Measurements from ENCODE around the gene ROR1. TPM values are rescaled to one million over a fixed set of nuclear protein-coding genes. Genes with fewer than 3 reads are reported as not detected.

Gene ROR1
- total and polyA plus RNA-seq, 10 of the 15 experiments (the other 5 are each of a cell fraction or from before 2014, with no cell fraction given), result 0.02 to 0.08 (median 0.05) TPM; not detected in 6

GRCh38 chr1:64095832-64096231, 322.0 kb downstream of the ROR1 start:
- DNase-seq (ENCODE audit: low read depth, low spot score) (no peak), ATAC-seq (no peak), FAIRE-seq (no peak)
- Histone ChIP-seq H3K27ac (ENCODE audit: control insufficient read depth, insufficient read depth) (no peak overlapping the region), H3K4me1 (ENCODE audit: control insufficient read depth, insufficient read depth, low read length) (no peaks in the 10 kb centered on the region), H4K20me1 (ENCODE audit: control insufficient read depth, insufficient read depth) (no peaks in the 10 kb centered on the region), H3K4me3 (no peak overlapping the region), H3K79me2 (ENCODE audit: control insufficient read depth, insufficient read depth, low read length) (no peaks in the 10 kb centered on the region), H3K4me2 (ENCODE audit: control insufficient read depth, insufficient read depth) (no peak overlapping the region), H3K9me3 (replicated peaks; ENCODE audit: control insufficient read depth, insufficient read depth, low read length) (no peaks in the 10 kb centered on the region), H2AFZ (ENCODE audit: control insufficient read depth, low read depth, low read length) (no peak overlapping the region), H3K9ac (ENCODE audit: control insufficient read depth, insufficient read depth, low read length) (no peak overlapping the region), H3K36me3 (ENCODE audit: control insufficient read depth in 2 of 2, insufficient read depth in 2 of 2, low read length in 1 of 2) (no peaks in the 10 kb centered on the region), H3K27me3 (replicated peaks in 1 of 2; ENCODE audit: control insufficient read depth in 2 of 2, insufficient read depth in 2 of 2, low read length in 1 of 2) (no peaks in the 10 kb centered on the region)
- SMC1A ChIA-PET (ENCODE audit: uncharacterized antibody, unreplicated experiment), result interaction anchor here (0.6 kb wide), 1 partner anchor 21 kb away, joined by 3 read pairs; no protein-coding TSS in a partner anchor
- BruUV-seq (replicated peaks), result no TSS peak
- POLR2A ChIA-PET, result no interaction called here
- CTCF ChIA-PET, result interaction anchor here (2.2 kb wide), 1 partner anchor 16 kb away, joined by 5 read pairs; no protein-coding TSS in a partner anchor
- intact Hi-C loops (cut with micrococcal nuclease; ENCODE audit: unreplicated experiment), result no loop called here
- RAD21 ChIA-PET (ENCODE audit: unreplicated experiment), result no interaction called here
- TF ChIP-seq BHLHE40 (IDR thresholded peaks at IDR 0.05; ENCODE audit: borderline replicate concordance in 1 of 2, low read depth in 2 of 2, low read length in 1 of 2) (no peak), RELB (IDR thresholded peaks at IDR 0.05; ENCODE audit: low read depth) (no peak), KDM1A (IDR thresholded peaks at IDR 0.05; ENCODE audit: borderline replicate concordance) (no peak), ZBTB40 (IDR thresholded peaks at IDR 0.05; ENCODE audit: borderline replicate concordance) (no peak), PAX8 (IDR thresholded peaks at IDR 0.05) (no peak), ASH2L (IDR thresholded peaks at IDR 0.05; ENCODE audit: borderline replicate concordance, low read depth) (no peak), SREBF2 (IDR thresholded peaks at IDR 0.05; ENCODE audit: low read length) (no peak), ZBTB4 (CRISPR knock-in tag; IDR thresholded peaks at IDR 0.05) (no peak), BMI1 (IDR thresholded peaks at IDR 0.05; ENCODE audit: borderline replicate concordance) (no peak)
- WGBS (ENCODE audit: insufficient coverage, insufficient replicate concordance, low lambda C conversion rate, missing lambda C conversion rate), result 28% methylated on average over 1 of the region's 1 CpG
- in situ Hi-C loops (cut with MboI), result no loop called here
